ENCODE results near the gene TCERG1L.

DNA sequence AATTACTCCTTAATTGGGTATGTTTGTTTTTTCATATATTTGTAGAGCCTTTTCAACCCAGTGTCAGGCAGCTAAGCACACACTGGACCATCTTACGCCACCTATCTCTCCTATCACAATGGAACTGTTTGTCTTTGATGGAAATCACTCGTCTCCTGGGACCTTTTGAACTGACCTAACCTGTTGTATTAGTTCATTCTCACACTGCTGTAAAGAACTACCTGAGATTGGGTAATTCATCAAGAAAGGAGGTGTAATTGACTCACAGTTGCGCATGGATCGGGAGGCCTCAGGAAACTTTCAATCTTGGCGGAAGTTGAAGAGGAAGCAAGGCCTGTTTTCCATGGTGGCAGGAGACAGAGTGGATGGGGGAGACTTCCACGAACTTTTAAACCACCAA lies 182.0 kb downstream of the TCERG1L start:
- TF ChIP-seq, protein P1, sequence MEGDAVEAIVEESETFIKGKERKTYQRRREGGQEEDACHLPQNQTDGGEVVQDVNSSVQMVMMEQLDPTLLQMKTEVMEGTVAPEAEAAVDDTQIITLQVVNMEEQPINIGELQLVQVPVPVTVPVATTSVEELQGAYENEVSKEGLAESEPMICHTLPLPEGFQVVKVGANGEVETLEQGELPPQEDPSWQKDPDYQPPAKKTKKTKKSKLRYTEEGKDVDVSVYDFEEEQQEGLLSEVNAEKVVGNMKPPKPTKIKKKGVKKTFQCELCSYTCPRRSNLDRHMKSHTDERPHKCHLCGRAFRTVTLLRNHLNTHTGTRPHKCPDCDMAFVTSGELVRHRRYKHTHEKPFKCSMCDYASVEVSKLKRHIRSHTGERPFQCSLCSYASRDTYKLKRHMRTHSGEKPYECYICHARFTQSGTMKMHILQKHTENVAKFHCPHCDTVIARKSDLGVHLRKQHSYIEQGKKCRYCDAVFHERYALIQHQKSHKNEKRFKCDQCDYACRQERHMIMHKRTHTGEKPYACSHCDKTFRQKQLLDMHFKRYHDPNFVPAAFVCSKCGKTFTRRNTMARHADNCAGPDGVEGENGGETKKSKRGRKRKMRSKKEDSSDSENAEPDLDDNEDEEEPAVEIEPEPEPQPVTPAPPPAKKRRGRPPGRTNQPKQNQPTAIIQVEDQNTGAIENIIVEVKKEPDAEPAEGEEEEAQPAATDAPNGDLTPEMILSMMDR (IDR thresholded peaks at IDR 0.05; ENCODE audit: poor library complexity): no peak
- no peak for TF ChIP-seq EZH2 (IDR thresholded peaks at IDR 0.05; ENCODE audit: borderline replicate concordance)
